GM10266 (cell line): ENCODE results near the gene CTNNA2.

Source experiments
- DNase-seq: peaks from one replicate; pipeline ENCODE4 v3.0.0; 2012; ENCODE audit errors: extremely low spot score
- TF ChIP-seq, protein P1 (sequence below): IDR thresholded peaks from 2 replicates; pipeline ENCODE4 v1.5.1; 2012; ENCODE audit warnings: mild to moderate bottlenecking, low read depth; ENCODE audit not compliant: control insufficient read depth, insufficient read depth; ENCODE audit errors: missing control alignments

CTNNA2 gene

DNA sequence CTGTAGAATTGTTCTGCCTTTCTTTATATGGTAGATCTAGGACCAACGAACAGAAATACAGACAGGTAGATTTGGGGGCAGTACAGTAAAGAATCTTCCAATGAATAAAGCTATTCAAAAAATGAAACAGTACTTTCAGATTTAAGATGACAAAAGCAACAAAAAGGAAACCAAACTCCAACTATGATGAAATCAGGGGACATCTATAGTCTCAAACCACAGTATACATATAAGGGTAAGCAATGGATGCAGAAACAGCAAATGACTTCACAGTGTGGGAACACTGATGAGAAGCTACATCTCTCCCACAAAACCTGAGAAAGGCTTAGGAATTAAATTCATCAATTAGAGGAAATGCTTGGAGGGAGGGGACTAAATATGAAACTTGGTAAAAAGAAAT lies 202.5 kb downstream of the CTNNA2 start:
- DNase-seq = no peak

DNA sequence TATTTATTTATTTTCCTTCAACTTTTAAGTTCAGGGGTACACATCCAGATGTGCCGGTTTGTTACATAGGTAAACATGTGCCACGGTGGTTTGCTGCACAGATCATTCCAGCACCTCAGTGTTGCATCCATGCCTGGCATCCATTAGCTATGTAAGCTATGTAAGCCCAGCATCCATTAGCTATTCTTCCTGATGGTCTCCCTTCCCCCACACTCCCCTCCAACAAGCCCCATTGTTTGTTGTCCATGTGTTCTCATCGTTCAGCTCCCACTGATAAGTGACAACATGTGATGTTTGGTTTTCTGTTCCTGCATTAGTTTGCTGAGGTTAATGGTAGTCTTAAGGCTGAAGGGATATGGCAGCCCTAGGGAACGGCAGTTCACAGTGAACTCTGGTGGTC lies 203.4 kb downstream of the CTNNA2 start:
- no peak for DNase-seq
- TF ChIP-seq, protein P1, sequence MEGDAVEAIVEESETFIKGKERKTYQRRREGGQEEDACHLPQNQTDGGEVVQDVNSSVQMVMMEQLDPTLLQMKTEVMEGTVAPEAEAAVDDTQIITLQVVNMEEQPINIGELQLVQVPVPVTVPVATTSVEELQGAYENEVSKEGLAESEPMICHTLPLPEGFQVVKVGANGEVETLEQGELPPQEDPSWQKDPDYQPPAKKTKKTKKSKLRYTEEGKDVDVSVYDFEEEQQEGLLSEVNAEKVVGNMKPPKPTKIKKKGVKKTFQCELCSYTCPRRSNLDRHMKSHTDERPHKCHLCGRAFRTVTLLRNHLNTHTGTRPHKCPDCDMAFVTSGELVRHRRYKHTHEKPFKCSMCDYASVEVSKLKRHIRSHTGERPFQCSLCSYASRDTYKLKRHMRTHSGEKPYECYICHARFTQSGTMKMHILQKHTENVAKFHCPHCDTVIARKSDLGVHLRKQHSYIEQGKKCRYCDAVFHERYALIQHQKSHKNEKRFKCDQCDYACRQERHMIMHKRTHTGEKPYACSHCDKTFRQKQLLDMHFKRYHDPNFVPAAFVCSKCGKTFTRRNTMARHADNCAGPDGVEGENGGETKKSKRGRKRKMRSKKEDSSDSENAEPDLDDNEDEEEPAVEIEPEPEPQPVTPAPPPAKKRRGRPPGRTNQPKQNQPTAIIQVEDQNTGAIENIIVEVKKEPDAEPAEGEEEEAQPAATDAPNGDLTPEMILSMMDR = no peak

More for the DNA sequence above, 202.5 kb downstream of the CTNNA2 start:
- TF ChIP-seq, protein P1 = no peak

DNA sequence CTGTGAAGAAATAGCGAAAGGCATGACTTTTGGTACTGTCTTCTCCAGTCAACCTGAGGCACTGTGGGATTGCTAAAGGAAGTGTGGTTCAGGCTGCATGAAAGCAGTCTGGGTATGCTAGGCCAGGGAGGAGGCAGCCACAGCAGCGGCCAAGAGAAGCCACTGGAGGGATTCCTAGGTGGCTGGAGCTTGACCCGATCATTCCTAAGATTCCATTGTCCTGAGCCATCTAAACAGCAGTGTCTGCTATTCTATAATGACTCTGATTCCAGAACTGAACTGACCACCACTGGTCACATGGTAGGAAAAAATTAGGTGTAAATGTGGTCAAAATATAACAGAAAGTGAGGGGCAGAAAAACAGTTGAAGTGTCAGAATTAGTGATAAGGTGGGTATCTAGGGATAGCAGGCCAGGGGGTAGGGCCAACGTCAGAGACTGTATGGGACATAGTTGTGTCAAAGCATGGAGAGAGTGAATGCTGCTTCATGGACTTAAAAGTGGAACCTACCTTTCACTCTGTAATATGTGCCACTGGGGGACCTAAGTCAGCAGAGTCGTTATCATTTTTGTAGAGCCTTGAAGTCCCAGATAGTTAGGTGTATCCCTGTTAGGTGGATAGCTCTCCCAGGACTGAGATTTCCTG lies 204.6 kb downstream of the CTNNA2 start:
- TF ChIP-seq, protein P1 = no peak
- no peak for DNase-seq

DNA sequence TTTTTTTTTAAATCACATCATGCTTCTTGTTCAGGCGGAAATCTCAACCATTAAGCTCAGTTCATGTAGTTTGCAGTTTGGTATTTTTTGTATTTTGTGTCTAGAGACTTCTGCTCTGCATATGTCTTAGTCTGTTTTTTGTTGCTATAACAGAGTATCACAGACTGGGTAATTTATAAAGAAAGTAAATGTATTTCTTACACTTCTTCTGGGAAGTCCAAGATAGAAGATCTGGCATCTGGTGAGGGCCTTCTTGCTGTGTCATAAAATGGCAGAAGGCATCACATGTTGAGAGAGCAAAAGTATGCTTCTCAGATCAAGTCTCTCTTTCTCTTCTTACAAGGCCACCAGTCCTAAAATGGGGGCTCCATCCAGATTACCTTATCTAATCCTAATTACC lies 208.2 kb downstream of the CTNNA2 start:
- TF ChIP-seq, protein P1 = no peak
- no peak for DNase-seq

DNA sequence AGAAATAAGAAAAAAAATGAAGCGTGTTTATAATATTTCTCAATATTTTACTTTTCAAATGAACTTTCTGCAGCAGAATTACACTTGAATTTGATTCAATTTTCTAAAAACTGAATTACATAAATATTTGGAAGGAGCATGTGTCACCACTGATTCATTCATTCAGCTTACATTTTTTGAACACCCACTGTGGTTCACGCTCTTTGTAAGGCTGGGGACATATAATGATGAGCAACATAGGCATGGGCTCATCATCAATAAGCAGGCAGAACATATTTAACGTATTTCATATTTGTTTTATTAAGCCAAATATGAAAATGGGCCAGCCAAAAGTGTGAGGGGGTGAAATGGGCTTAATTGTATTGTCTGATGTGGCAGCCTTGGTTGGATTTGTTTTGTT lies 209.1 kb downstream of the CTNNA2 start:
- TF ChIP-seq, protein P1 = no peak
- no peak for DNase-seq

DNA sequence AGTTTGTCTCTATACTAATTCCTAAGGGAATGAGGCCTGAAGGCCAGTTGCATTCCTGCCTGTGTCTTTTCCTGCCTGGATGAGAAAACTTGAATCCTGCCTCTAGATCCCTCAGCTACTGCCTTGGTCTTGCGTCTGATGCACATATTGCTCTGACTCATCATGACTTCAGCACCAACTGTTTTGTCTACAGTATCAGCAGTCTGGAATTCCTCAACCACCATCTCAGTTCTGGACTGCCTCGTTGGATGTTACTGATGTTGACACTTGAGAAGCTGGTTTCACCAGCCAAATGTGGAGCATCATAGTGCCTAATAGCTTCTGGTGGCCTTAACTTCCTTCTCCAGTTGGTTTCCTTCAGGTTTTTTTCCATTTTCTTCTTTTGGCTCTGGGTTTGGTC lies 211.0 kb downstream of the CTNNA2 start:
- DNase-seq = no peak
- TF ChIP-seq, protein P1 = no peak

DNA sequence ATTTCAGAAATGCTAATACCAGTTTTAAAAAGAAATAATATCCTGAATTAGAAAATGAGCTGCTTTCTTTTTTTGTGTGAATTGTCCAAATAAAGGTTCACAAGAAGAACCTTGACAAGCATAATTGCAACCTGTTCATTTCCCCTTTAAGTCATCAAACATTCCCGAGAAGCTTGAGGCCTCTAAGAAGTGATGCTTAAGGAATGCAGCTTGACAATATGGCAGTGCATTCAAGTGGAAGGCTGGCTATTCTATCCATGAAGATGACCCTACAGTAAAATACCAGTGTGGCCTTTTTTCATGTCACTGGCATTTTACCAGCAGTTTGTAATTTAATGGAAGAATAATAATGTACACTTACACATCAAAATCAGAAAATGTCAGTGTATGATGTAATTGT lies 216.7 kb downstream of the CTNNA2 start:
- DNase-seq = no peak
- TF ChIP-seq, protein P1 = no peak
